ENCODE data around the gene THBS2.

GRCh38 chr6:169190970-169191369 is 62.7 kb downstream of the THBS2 start:
- no peak for TF ChIP-seq POLR2AphosphoS5 (IDR thresholded peaks at IDR 0.05; ENCODE audit: low read depth)
- no peak for TF ChIP-seq CTCF (IDR thresholded peaks at IDR 0.05; ENCODE audit: insufficient read depth, low read length)
- TF ChIP-seq GABPA (IDR thresholded peaks at IDR 0.05; ENCODE audit: low read depth) = no peak
- TF ChIP-seq, protein P1, sequence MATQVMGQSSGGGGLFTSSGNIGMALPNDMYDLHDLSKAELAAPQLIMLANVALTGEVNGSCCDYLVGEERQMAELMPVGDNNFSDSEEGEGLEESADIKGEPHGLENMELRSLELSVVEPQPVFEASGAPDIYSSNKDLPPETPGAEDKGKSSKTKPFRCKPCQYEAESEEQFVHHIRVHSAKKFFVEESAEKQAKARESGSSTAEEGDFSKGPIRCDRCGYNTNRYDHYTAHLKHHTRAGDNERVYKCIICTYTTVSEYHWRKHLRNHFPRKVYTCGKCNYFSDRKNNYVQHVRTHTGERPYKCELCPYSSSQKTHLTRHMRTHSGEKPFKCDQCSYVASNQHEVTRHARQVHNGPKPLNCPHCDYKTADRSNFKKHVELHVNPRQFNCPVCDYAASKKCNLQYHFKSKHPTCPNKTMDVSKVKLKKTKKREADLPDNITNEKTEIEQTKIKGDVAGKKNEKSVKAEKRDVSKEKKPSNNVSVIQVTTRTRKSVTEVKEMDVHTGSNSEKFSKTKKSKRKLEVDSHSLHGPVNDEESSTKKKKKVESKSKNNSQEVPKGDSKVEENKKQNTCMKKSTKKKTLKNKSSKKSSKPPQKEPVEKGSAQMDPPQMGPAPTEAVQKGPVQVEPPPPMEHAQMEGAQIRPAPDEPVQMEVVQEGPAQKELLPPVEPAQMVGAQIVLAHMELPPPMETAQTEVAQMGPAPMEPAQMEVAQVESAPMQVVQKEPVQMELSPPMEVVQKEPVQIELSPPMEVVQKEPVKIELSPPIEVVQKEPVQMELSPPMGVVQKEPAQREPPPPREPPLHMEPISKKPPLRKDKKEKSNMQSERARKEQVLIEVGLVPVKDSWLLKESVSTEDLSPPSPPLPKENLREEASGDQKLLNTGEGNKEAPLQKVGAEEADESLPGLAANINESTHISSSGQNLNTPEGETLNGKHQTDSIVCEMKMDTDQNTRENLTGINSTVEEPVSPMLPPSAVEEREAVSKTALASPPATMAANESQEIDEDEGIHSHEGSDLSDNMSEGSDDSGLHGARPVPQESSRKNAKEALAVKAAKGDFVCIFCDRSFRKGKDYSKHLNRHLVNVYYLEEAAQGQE (IDR thresholded peaks at IDR 0.05; ENCODE audit: insufficient replicate concordance, low read depth) = no peak
- no peak for TF ChIP-seq SPI1 (IDR thresholded peaks at IDR 0.05; ENCODE audit: borderline replicate concordance, low read depth)

Measured in HL-60 (cell line).